ENCODE results near the gene CALCOCO1. TPM values are rescaled to one million over a fixed set of nuclear protein-coding genes. Genes with fewer than 3 reads are reported as not detected.

The CALCOCO1 gene
- total RNA-seq: 212 TPM
- long read RNA-seq, transcript CALCOCO1-218 (15 exons, 2,291 nt): major isoform, 87 of 189 reads
- long read RNA-seq, transcript CALCOCO1-210 (14 exons, 3,888 nt): minor isoform, 6 of 189 reads
- long read RNA-seq, partial matches to known transcripts: 49 of 189 reads
- long read RNA-seq, other reads (novel, unspliced or antisense): 47 of 189 reads

GRCh38 chr12:53727310-53728041, at the start of gene CALCOCO1:
CALCOCO1 (minus strand) TSS chr12:53727452; CDS start chr12:53725242, 2,210 bp downstream.
- peak; percentile 99 for DNase-seq
- no peaks in the 10 kb centered on the region for H3K27me3 ChIP-seq (ENCODE audit: low read depth)
- H3K36me3 ChIP-seq: peaks cover 27% of the 10 kb centered on the region
- peaks cover 26% of the 10 kb centered on the region for H3K4me1 ChIP-seq
- intact Hi-C loops (cut with DNase I): no loop called here
- H3K4me3 ChIP-seq: peak within 1 kb of the TSS; percentile 75
- H3K27ac ChIP-seq: peak within 1 kb of the TSS; percentile 80
- ATAC-seq: peak; percentile 99
- no peaks in the 10 kb centered on the region for H3K9me3 ChIP-seq
- no peak for TF ChIP-seq CTCF (IDR thresholded peaks at IDR 0.05)

GRCh38 chr12:53776872-53777271, 49.6 kb upstream of the CALCOCO1 start:
- no peak for DNase-seq
- intact Hi-C loops (cut with DNase I): no loop called here
- Histone ChIP-seq H3K27me3 (ENCODE audit: low read depth) (peaks cover 3% of the 10 kb centered on the region), H3K4me3 (no peak overlapping the region), H3K9me3 (no peaks in the 10 kb centered on the region), H3K36me3 (no peaks in the 10 kb centered on the region), H3K4me1 (no peaks in the 10 kb centered on the region), H3K27ac (no peak overlapping the region)
- ATAC-seq: no peak
- no peak for TF ChIP-seq CTCF (IDR thresholded peaks at IDR 0.05)

- H3K36me3 ChIP-seq: no peaks in the 10 kb centered on the region
- H3K4me3 ChIP-seq: no peak overlapping the region
- no peak for TF ChIP-seq CTCF (IDR thresholded peaks at IDR 0.05)
- no peaks in the 10 kb centered on the region for H3K9me3 ChIP-seq
- H3K27ac ChIP-seq: no peak overlapping the region
- H3K27me3 ChIP-seq (ENCODE audit: low read depth): no peaks in the 10 kb centered on the region
- ATAC-seq: peak; percentile 55 to 61
- H3K4me1 ChIP-seq: no peaks in the 10 kb centered on the region
- no peak for DNase-seq
- intact Hi-C loops (cut with DNase I): no loop called here
Measured at GRCh38 chr12:53775478-53776145, 48.4 kb upstream of the CALCOCO1 start.

GRCh38 chr12:53770281-53770680, 43.0 kb upstream of the CALCOCO1 start:
- no peak for ATAC-seq
- Histone ChIP-seq H3K9me3 (no peaks in the 10 kb centered on the region), H3K27ac (no peak overlapping the region), H3K4me3 (no peak overlapping the region), H3K36me3 (no peaks in the 10 kb centered on the region), H3K4me1 (no peaks in the 10 kb centered on the region), H3K27me3 (ENCODE audit: low read depth) (peaks cover 36% of the 10 kb centered on the region)
- intact Hi-C loops (cut with DNase I): no loop called here
- TF ChIP-seq CTCF (IDR thresholded peaks at IDR 0.05): no peak
- no peak for DNase-seq

- intact Hi-C loops (cut with DNase I): no loop called here
- no peaks in the 10 kb centered on the region for H3K4me1 ChIP-seq
- H3K27me3 ChIP-seq (ENCODE audit: low read depth): peaks cover 36% of the 10 kb centered on the region
- ATAC-seq: no peak
- no peaks in the 10 kb centered on the region for H3K9me3 ChIP-seq
- H3K4me3 ChIP-seq: no peak overlapping the region
- no peak for DNase-seq
- no peaks in the 10 kb centered on the region for H3K36me3 ChIP-seq
- no peak for TF ChIP-seq CTCF (IDR thresholded peaks at IDR 0.05)
- H3K27ac ChIP-seq: no peak overlapping the region
Measured at GRCh38 chr12:53768976-53769375, 41.7 kb upstream of the CALCOCO1 start.
